Type B pancreatic cell (in vitro differentiated cells): ENCODE data around the gene AANAT. TPM values are rescaled to one million over a fixed set of nuclear protein-coding genes. Genes with fewer than 3 reads are reported as not detected.

Experiments used
- DNase-seq: peaks from one replicate; pipeline ENCODE4 v3.0.0; 2021; ENCODE audit warnings: mixed read lengths; ENCODE audit not compliant: unreplicated experiment; ENCODE audit errors: extremely low spot score
- H3K27ac Mint-ChIP-seq: 2 replicates; pipeline ENCODE4 v1.8.0; 2021; ENCODE audit warnings: mild to moderate bottlenecking, mixed read lengths
- H3K27me3 Mint-ChIP-seq: 2 replicates; pipeline ENCODE4 v1.8.0; 2021; ENCODE audit warnings: mixed read lengths
- H3K36me3 Mint-ChIP-seq: 2 replicates; pipeline ENCODE4 v1.8.0; 2021; ENCODE audit warnings: mixed read lengths
- H3K4me1 Mint-ChIP-seq: one replicate; pipeline ENCODE4 v1.8.0; 2021; ENCODE audit warnings: mixed read lengths; ENCODE audit not compliant: unreplicated experiment
- H3K4me3 Mint-ChIP-seq: 2 replicates; pipeline ENCODE4 v1.8.0; 2021; ENCODE audit warnings: mild to moderate bottlenecking, mixed read lengths
- H3K9me3 Mint-ChIP-seq: 2 replicates; pipeline ENCODE4 v1.8.0; 2021; ENCODE audit warnings: mixed read lengths
- total RNA-seq: library from RNA; stranded (reverse); gene quantifications from 2 replicates; pipeline ENCODE4 v1.2.1, GENCODE V29; 2021; ENCODE audit warnings: low replicate concordance
- TF ChIP-seq, protein P1 (sequence below): fragments of 200-600 bp; sonication (generic); conservative IDR thresholded peaks from 2 replicates; pipeline ENCODE4 v1.5.0; 2021; ENCODE audit warnings: antibody characterized with exemption, mild to moderate bottlenecking

The AANAT gene
- total RNA-seq, 1 donor from 2014 or later = not detected

DNA sequence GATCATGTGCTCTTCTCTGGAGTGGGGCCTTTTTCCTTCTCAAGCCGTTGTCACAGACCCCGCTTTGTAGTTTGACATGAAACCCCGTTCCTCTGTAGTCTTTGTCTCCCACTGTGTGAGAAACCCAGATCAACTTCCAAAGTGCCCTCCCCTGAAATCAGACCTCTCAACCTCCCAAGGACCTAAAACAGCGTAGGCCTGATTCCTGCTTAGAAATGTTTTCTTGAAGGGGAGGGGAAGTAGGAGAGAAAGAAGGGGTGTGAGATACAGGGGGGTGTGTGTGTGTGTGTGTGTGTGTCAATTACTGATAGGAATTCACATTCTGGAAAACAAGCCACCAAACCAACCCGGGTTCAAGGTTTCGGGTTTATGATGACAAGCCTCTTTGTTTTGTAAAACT lies 15.9 kb upstream of the AANAT start:
- no peak for DNase-seq
- peaks cover 6% of the 10 kb centered on the region for H3K9me3 Mint-ChIP-seq
- TF ChIP-seq, protein P1, sequence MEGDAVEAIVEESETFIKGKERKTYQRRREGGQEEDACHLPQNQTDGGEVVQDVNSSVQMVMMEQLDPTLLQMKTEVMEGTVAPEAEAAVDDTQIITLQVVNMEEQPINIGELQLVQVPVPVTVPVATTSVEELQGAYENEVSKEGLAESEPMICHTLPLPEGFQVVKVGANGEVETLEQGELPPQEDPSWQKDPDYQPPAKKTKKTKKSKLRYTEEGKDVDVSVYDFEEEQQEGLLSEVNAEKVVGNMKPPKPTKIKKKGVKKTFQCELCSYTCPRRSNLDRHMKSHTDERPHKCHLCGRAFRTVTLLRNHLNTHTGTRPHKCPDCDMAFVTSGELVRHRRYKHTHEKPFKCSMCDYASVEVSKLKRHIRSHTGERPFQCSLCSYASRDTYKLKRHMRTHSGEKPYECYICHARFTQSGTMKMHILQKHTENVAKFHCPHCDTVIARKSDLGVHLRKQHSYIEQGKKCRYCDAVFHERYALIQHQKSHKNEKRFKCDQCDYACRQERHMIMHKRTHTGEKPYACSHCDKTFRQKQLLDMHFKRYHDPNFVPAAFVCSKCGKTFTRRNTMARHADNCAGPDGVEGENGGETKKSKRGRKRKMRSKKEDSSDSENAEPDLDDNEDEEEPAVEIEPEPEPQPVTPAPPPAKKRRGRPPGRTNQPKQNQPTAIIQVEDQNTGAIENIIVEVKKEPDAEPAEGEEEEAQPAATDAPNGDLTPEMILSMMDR = no peak
- peaks cover 45% of the 10 kb centered on the region for H3K4me1 Mint-ChIP-seq
- H3K4me3 Mint-ChIP-seq = peak overlapping the region; percentile 92
- no peaks in the 10 kb centered on the region for H3K36me3 Mint-ChIP-seq
- H3K27me3 Mint-ChIP-seq = no peaks in the 10 kb centered on the region
- H3K27ac Mint-ChIP-seq = peak overlapping the region; percentile 57

- Mint-ChIP-seq H3K27me3 (no peaks in the 10 kb centered on the region), H3K4me3 (peak overlapping the region; percentile 92), H3K4me1 (peaks cover 38% of the 10 kb centered on the region), H3K27ac (peak overlapping the region; percentile 62), H3K9me3 (peaks cover 6% of the 10 kb centered on the region), H3K36me3 (no peaks in the 10 kb centered on the region)
- TF ChIP-seq, protein P1 = no peak
- no peak for DNase-seq
Measured at GRCh38 chr17:76452127-76452659, 15.2 kb upstream of the AANAT start.

- peaks cover 32% of the 10 kb centered on the region for H3K4me1 Mint-ChIP-seq
- peak; percentile 95 for DNase-seq
- TF ChIP-seq, protein P1 = peak; percentile 63
- peaks cover 6% of the 10 kb centered on the region for H3K9me3 Mint-ChIP-seq
- H3K27ac Mint-ChIP-seq = peak within 1 kb of the TSS; percentile 87
- H3K36me3 Mint-ChIP-seq = no peaks in the 10 kb centered on the region
- peak within 1 kb of the TSS; percentile 92 for H3K4me3 Mint-ChIP-seq
- H3K27me3 Mint-ChIP-seq = no peaks in the 10 kb centered on the region
Measured at GRCh38 chr17:76452660-76453430, 14.6 kb upstream of the AANAT start, which contains the start of gene UBE2O. TSS of gene UBE2O (minus strand) at chr17:76453152. CDS start at chr17:76453141, 11 bp downstream.

GRCh38 chr17:76453431-76453743 lies 14.0 kb upstream of the AANAT start:
- H3K4me1 Mint-ChIP-seq = peaks cover 26% of the 10 kb centered on the region
- TF ChIP-seq, protein P1 = no peak
- H3K9me3 Mint-ChIP-seq = peaks cover 6% of the 10 kb centered on the region
- H3K27me3 Mint-ChIP-seq = no peaks in the 10 kb centered on the region
- DNase-seq = no peak
- no peaks in the 10 kb centered on the region for H3K36me3 Mint-ChIP-seq
- H3K27ac Mint-ChIP-seq = peak overlapping the region; percentile 87
- H3K4me3 Mint-ChIP-seq = peak overlapping the region; percentile 80

DNA sequence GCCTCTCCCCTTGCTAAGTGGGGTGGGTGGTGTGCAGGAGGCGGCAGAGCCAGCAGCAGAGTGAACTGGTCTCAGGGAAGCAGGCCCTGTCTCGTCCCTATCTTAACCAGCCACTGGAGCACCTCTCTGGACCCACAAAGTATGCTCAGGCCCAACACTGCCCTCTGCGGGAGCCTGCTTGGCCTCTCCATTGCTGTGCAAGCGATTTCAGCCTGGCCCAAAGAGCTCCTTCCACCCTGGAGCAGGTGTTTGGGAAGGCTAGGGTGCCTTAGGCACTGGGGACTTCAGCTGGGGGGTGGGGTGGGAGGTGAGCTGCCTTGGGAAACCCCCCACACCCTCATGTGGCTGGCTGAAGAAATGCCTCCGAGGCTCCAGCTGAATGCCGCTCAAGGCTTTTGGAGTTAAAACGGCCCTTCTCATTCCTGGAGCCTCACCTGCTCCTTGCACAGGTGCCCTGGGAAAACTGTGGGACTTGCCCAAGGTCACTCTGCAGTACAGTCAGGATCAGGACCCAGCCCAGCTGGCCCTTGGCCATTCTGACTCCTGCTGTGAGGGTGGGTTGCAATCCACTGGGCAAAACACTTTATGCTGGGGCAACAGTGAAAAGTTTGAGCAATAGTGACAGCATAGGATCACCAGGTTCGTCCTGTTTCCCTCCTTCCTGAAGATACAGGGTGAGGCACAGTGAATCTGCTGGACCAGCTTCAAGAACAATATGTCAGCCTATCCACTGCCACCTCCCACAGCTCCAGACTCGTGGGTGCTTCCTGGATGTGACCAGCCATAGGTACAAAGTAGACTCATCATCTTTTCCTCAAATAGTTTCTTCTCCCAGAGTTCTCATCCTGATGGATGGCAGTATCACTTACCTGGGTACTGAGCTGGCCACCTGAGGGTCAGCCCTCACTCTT lies 8.6 kb upstream of the AANAT start:
- no peaks in the 10 kb centered on the region for H3K36me3 Mint-ChIP-seq
- H3K4me1 Mint-ChIP-seq = no peaks in the 10 kb centered on the region
- no peak overlapping the region for H3K4me3 Mint-ChIP-seq
- H3K9me3 Mint-ChIP-seq = no peaks in the 10 kb centered on the region
- DNase-seq = no peak
- TF ChIP-seq, protein P1 = peak; percentile 67
- H3K27me3 Mint-ChIP-seq = no peaks in the 10 kb centered on the region
- no peak overlapping the region for H3K27ac Mint-ChIP-seq
